WTC11 (cell line): ENCODE measurements around the gene DRC1.

Source experiments
- ATF1 ChIP-seq: sonication (generic); formaldehyde crosslinking; IDR thresholded peaks from 2 replicates; pipeline ENCODE4 v1.8.1; 2023; ENCODE audit warnings: mild to moderate bottlenecking, moderate library complexity, missing genetic modification reagents
- ATF3 ChIP-seq: sonication (generic); formaldehyde crosslinking; conservative IDR thresholded peaks from 2 replicates; pipeline ENCODE4 v1.8.1; 2022; ENCODE audit warnings: mild to moderate bottlenecking, missing genetic modification reagents
- CTCF ChIP-seq: fragments of 200-600 bp; IDR thresholded peaks from 2 replicates; pipeline ENCODE4 v1.8.0; 2022; ENCODE audit warnings: antibody characterized with exemption
- ERG ChIP-seq: fragments of 250-450 bp; sonication (Bioruptor Pico); IDR thresholded peaks from 2 replicates; pipeline ENCODE4 v1.8.0; 2021; ENCODE audit warnings: mild to moderate bottlenecking
- ESRRA ChIP-seq: sonication (generic); formaldehyde crosslinking; IDR thresholded peaks from 2 replicates; pipeline ENCODE4 v1.8.1; 2022; ENCODE audit warnings: mild to moderate bottlenecking, missing genetic modification reagents, borderline replicate concordance
- ETV6 ChIP-seq: sonication (generic); formaldehyde crosslinking; IDR thresholded peaks from 2 replicates; pipeline ENCODE4 v1.8.1; 2022; ENCODE audit warnings: mild to moderate bottlenecking, missing genetic modification reagents
- FOXJ3 ChIP-seq: sonication (generic); formaldehyde crosslinking; IDR thresholded peaks from 2 replicates; pipeline ENCODE4 v1.9.0; 2021; ENCODE audit warnings: missing genetic modification reagents, mild to moderate bottlenecking, borderline replicate concordance
- HMGA2 ChIP-seq: fragments of 250-450 bp; sonication (Bioruptor Pico); IDR thresholded peaks from 2 replicates; pipeline ENCODE4 v1.4.0; 2021; ENCODE audit warnings: mild to moderate bottlenecking, moderate library complexity
- IRF2 ChIP-seq: sonication (generic); formaldehyde crosslinking; IDR thresholded peaks from 2 replicates; pipeline ENCODE4 v1.8.0; 2022; ENCODE audit warnings: low read depth, missing genetic modification reagents, borderline replicate concordance
- NR1H2 ChIP-seq: sonication (generic); formaldehyde crosslinking; IDR thresholded peaks from 2 replicates; pipeline ENCODE4 v1.9.0; 2021; ENCODE audit warnings: mild to moderate bottlenecking, moderate library complexity, missing genetic modification reagents
- PREB ChIP-seq: sonication (generic); formaldehyde crosslinking; IDR thresholded peaks from 2 replicates; pipeline ENCODE4 v1.8.1; 2022; ENCODE audit warnings: mild to moderate bottlenecking, missing genetic modification reagents, moderate library complexity, borderline replicate concordance
- RELA ChIP-seq: sonication (generic); formaldehyde crosslinking; IDR thresholded peaks from 2 replicates; pipeline ENCODE4 v1.8.1; 2022; ENCODE audit warnings: missing genetic modification reagents, mild to moderate bottlenecking, borderline replicate concordance
- TCF7 ChIP-seq: sonication (generic); formaldehyde crosslinking; IDR thresholded peaks from 2 replicates; pipeline ENCODE4 v1.8.0; 2022; ENCODE audit warnings: mild to moderate bottlenecking, low read depth, missing genetic modification reagents, moderate library complexity
- ZNF232 ChIP-seq: sonication (generic); formaldehyde crosslinking; IDR thresholded peaks from 2 replicates; pipeline ENCODE4 v1.8.0; 2022; ENCODE audit warnings: mild to moderate bottlenecking, missing genetic modification reagents

GRCh38 chr2:26409785-26410184, 8.1 kb downstream of the DRC1 start:
- TF ChIP-seq CTCF (no peak), ETV6 (no peak), PREB (no peak), ATF3 (CRISPR knock-in tag) (no peak), NR1H2 (CRISPR knock-in tag) (no peak), ZNF232 (CRISPR knock-in tag) (no peak), ESRRA (CRISPR knock-in tag) (no peak), ATF1 (CRISPR knock-in tag) (no peak), ERG (no peak), RELA (CRISPR knock-in tag) (no peak), FOXJ3 (no peak), HMGA2 (CRISPR knock-in tag) (no peak), TCF7 (no peak), IRF2 (no peak)
